ENCODE measurements around the gene DNTTIP2.
A peak's percentile ranks its signal among the peaks of the same experiment; 100 is the strongest.
"Not testable (repeated sequence)": the region's sequence is repeated elsewhere in the genome, so short reads cannot be mapped to it uniquely, and the experiment has no call there.

The DNTTIP2 gene

GRCh38 chr1:93880731-93881130 is 1.7 kb upstream of the DNTTIP2 start:
- no peak for DNase-seq

GRCh38 chr1:93878501-93878888 is 511 bp downstream of the DNTTIP2 start:
- no peak for DNase-seq

DNA sequence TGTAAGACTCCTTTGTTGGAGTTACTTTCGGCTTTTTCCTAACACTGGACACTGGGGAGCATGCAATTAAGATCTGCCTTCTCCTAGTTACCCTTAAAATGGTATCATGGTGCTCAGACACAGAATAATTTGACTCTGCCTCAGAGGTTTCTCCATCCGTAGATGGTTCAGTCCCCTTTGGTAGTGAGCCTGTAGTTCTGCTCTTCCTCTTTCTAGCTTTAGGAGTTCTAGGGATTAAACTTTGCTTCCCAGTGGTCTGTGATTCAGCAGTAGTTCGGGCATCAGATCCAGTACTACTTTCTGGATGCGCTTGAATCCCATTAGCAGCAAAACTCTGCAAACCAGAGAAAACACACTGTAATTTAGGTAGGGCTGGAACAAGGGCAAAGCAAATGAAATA is 1.5 kb downstream of the DNTTIP2 start:
- no peak for DNase-seq

DNA sequence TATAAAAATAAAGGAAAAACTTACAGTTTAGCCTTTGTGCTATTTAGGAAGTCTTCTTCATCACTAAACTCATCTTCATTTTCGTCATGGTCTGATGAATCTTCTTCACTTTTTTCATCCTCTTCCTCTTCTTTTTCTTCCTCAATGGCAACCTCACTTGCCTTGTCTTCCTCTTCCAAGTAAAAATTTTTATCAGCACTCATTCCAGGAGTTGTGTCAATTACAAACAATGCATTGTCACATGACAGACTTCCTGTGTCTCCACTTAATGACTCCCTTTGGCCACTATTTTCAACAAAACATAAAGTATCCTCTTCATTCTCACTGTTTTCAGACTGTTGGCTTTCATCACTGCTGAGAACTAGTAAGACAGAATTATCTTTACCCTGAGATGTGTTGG is 2.8 kb downstream of the DNTTIP2 start:
- DNase-seq: no peak

GRCh38 chr1:93874025-93874651 is 4.9 kb downstream of the DNTTIP2 start:
- DNase-seq: no peak

GRCh38 chr1:93871366-93871765 is 7.6 kb downstream of the DNTTIP2 start:
- no peak for DNase-seq

GRCh38 chr1:93869653-93870052 is 9.4 kb downstream of the DNTTIP2 start:
- no peak for DNase-seq

GRCh38 chr1:93868492-93868891 is 10.5 kb downstream of the DNTTIP2 start:
- not testable (repeated sequence) for DNase-seq

- DNase-seq: no peak
These were observed 13.8 kb downstream of the DNTTIP2 start for GRCh38 chr1:93865253-93865652.

DNA sequence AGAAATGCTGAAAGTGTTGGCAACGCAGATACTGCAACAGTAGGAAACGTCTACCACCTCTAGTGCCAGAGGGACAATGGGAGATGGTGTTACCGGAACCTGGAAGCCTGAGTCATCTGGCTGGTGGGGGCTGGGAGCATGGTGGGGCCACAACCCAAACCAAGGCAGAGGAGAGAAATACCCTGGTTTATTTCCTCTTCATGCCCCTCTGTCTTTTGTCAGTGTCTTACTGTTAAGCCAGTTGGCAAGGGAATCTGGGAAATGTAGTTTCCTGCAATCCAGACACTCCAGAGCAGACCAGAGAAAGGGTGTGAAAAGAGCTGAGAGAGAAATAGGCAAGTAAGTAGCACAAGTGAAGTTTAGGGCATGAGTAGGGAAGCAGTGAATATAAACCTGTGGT is 14.8 kb downstream of the DNTTIP2 start:
- DNase-seq: no peak

DNA sequence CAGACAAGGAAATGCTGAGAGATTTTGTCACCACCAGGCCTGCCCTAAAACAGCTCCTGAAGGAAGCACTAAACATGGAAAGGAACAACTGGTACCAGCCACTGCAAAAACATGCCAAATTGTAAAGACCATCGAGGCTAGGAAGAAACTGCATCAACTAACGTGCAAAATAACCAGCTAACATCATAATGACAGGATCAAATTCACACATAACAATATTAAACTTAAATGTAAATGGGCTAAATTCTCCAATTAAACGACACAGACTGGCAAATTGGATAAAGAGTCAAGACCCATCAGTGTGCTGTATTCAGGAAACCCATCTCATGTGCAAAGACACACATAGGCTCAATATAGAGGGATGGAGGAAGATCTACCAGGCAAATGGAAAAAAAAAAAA is 21.4 kb downstream of the DNTTIP2 start:
- DNase-seq: not testable (repeated sequence)

GRCh38 chr1:93855983-93856382 is 23.0 kb downstream of the DNTTIP2 start:
- not testable (repeated sequence) for DNase-seq

GRCh38 chr1:93853940-93854339 is 25.1 kb downstream of the DNTTIP2 start:
- DNase-seq: no peak

- DNase-seq: no peak
These were observed 27.1 kb downstream of the DNTTIP2 start for GRCh38 chr1:93851878-93852277.

GRCh38 chr1:93851327-93851712 is 27.7 kb downstream of the DNTTIP2 start:
- no peak for DNase-seq

- peak; percentile 22 for DNase-seq
These were observed 28.2 kb downstream of the DNTTIP2 start for GRCh38 chr1:93850687-93851326.

- no peak for DNase-seq
These were observed 30.6 kb downstream of the DNTTIP2 start for GRCh38 chr1:93848350-93848883.

- peak; percentile 93 for DNase-seq
These were observed 31.2 kb downstream of the DNTTIP2 start for GRCh38 chr1:93847811-93848288.

GRCh38 chr1:93846992-93847810 is 31.8 kb downstream of the DNTTIP2 start:
- DNase-seq: peak; percentile 99

GRCh38 chr1:93846206-93846991 is 32.6 kb downstream of the DNTTIP2 start:
- DNase-seq: peak; percentile 99

DNA sequence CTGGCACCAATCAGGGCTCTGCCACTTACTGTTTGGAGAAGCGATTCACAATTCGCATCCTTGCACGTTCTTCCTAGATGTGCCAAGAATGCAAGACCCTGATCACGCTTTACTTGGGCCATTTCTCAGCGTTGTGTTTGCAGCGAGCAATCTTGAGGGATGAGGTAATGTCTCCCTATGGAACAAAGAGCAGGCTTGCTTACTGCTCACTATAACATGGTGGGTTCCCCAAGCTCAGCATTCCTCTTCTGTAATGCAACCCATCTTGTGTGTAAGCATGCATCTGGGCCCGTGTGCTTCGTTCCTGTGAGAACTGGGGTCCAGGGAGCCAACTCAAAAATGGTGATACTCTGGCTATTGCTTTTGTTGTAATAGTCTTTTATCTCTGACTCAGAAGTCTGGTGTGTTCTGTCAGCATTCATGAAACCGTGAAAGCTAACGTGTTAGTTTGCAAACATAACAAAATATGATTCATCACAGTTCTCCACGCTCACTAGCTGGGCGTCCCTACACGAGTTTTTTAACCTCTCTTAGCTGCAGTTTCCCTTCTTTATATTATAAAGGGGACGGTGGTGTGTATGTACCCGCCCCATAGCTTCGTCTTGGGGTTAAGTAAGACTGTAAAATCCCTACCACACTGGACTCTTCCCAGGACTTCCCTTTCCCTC is 33.3 kb downstream of the DNTTIP2 start:
- no peak for DNase-seq

Data from right kidney (tissue), 1 donor.